ENCODE measurements around the gene SSC5D. TPM values are rescaled to one million over a fixed set of nuclear protein-coding genes. Genes with fewer than 3 reads are reported as not detected.

SSC5D gene
- total RNA-seq, 1 donor from 2014 or later, result 46.8 TPM

GRCh38 chr19:55527197-55528029 lies 39.2 kb downstream of the SSC5D start:
- no peaks in the 10 kb centered on the region for H3K36me3 Mint-ChIP-seq (ENCODE audit: low read depth, unreplicated experiment)
- no peak overlapping the region for H3K4me3 ChIP-seq (ENCODE audit: insufficient read depth, low read depth, low read length)
- TF ChIP-seq, protein P1, sequence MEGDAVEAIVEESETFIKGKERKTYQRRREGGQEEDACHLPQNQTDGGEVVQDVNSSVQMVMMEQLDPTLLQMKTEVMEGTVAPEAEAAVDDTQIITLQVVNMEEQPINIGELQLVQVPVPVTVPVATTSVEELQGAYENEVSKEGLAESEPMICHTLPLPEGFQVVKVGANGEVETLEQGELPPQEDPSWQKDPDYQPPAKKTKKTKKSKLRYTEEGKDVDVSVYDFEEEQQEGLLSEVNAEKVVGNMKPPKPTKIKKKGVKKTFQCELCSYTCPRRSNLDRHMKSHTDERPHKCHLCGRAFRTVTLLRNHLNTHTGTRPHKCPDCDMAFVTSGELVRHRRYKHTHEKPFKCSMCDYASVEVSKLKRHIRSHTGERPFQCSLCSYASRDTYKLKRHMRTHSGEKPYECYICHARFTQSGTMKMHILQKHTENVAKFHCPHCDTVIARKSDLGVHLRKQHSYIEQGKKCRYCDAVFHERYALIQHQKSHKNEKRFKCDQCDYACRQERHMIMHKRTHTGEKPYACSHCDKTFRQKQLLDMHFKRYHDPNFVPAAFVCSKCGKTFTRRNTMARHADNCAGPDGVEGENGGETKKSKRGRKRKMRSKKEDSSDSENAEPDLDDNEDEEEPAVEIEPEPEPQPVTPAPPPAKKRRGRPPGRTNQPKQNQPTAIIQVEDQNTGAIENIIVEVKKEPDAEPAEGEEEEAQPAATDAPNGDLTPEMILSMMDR (IDR thresholded peaks at IDR 0.05; ENCODE audit: insufficient read depth, low read depth, low read length), result no peak
- no peak for DNase-seq (ENCODE audit: low read depth)
- H3K27ac ChIP-seq (ENCODE audit: low read depth, low read length), result no peak overlapping the region
- no peaks in the 10 kb centered on the region for H3K4me1 Mint-ChIP-seq (ENCODE audit: low read depth, unreplicated experiment)
- no peaks in the 10 kb centered on the region for H3K4me1 ChIP-seq (ENCODE audit: insufficient read depth, low read length)
- no peaks in the 10 kb centered on the region for H3K9me3 ChIP-seq (ENCODE audit: insufficient read depth, low read depth, low read length)
- no peaks in the 10 kb centered on the region for H3K9me3 Mint-ChIP-seq (ENCODE audit: unreplicated experiment)
- H2AFZ ChIP-seq (ENCODE audit: low read depth, low read length), result no peak overlapping the region
- no peak overlapping the region for H3K4me2 ChIP-seq (ENCODE audit: low read length)
- H3K36me3 ChIP-seq (ENCODE audit: insufficient read depth, low read length), result no peaks in the 10 kb centered on the region
- no peak overlapping the region for H3K9ac ChIP-seq (ENCODE audit: low read length)
- no peak for FAIRE-seq
- no peaks in the 10 kb centered on the region for H3K27me3 Mint-ChIP-seq (ENCODE audit: low read depth, unreplicated experiment)
- H3K27ac Mint-ChIP-seq (ENCODE audit: unreplicated experiment), result no peak overlapping the region
- H3K4me3 Mint-ChIP-seq (ENCODE audit: unreplicated experiment), result no peak overlapping the region
- H3K79me2 ChIP-seq (ENCODE audit: insufficient read depth, low read length), result no peaks in the 10 kb centered on the region
- no peaks in the 10 kb centered on the region for H4K20me1 ChIP-seq (ENCODE audit: insufficient read depth, low read length)
- H3K27me3 ChIP-seq (ENCODE audit: insufficient read depth, low read length), result no peaks in the 10 kb centered on the region

- Histone ChIP-seq H3K36me3 (ENCODE audit: insufficient read depth, low read length) (no peaks in the 10 kb centered on the region), H3K79me2 (ENCODE audit: insufficient read depth, low read length) (no peaks in the 10 kb centered on the region), H4K20me1 (ENCODE audit: insufficient read depth, low read length) (no peaks in the 10 kb centered on the region), H2AFZ (ENCODE audit: low read depth, low read length) (no peak overlapping the region), H3K9me3 (ENCODE audit: insufficient read depth, low read depth, low read length) (no peaks in the 10 kb centered on the region), H3K9ac (ENCODE audit: low read length) (no peak overlapping the region), H3K4me1 (ENCODE audit: insufficient read depth, low read length) (no peaks in the 10 kb centered on the region), H3K4me3 (ENCODE audit: insufficient read depth, low read depth, low read length) (no peak overlapping the region), H3K27me3 (ENCODE audit: insufficient read depth, low read length) (no peaks in the 10 kb centered on the region), H3K4me2 (ENCODE audit: low read length) (peak overlapping the region; percentile 20), H3K27ac (ENCODE audit: low read depth, low read length) (no peak overlapping the region)
- Mint-ChIP-seq H3K4me3 (ENCODE audit: unreplicated experiment) (no peak overlapping the region), H3K9me3 (ENCODE audit: unreplicated experiment) (no peaks in the 10 kb centered on the region), H3K4me1 (ENCODE audit: low read depth, unreplicated experiment) (no peaks in the 10 kb centered on the region), H3K27ac (ENCODE audit: unreplicated experiment) (no peak overlapping the region), H3K27me3 (ENCODE audit: low read depth, unreplicated experiment) (no peaks in the 10 kb centered on the region), H3K36me3 (ENCODE audit: low read depth, unreplicated experiment) (no peaks in the 10 kb centered on the region)
- no peak for TF ChIP-seq EZH2 (IDR thresholded peaks at IDR 0.05; ENCODE audit: insufficient read depth, low read length)
- TF ChIP-seq, protein P1 (IDR thresholded peaks at IDR 0.05; ENCODE audit: insufficient read depth, low read depth, low read length), result no peak
- no peak for DNase-seq (ENCODE audit: low read depth)
- no peak for FAIRE-seq
These were observed 40.0 kb downstream of the SSC5D start for GRCh38 chr19:55528030-55528803.
